ENCODE results near the gene CHMP4B.

GRCh38 chr20:33821270-33821836, 10.2 kb downstream of the CHMP4B start:
- TF ChIP-seq EZH2phosphoT487 (IDR thresholded peaks at IDR 0.05; ENCODE audit: insufficient read depth, low read depth) (no peak), EZH2 (IDR thresholded peaks at IDR 0.05; ENCODE audit: insufficient read depth, poor library complexity, severe bottlenecking) (no peak)
